GM12864 (cell line): ENCODE measurements around the gene MYMK.

Experiments
- DNase-seq: peaks from one replicate; pipeline ENCODE4 v3.0.0-alpha.2; 2011; ENCODE audit warnings: low read depth
- H3K4me3 ChIP-seq: 2 replicates; pipeline ENCODE4 v1.5.1; 2011; ENCODE audit warnings: mild to moderate bottlenecking, low read depth, low read length, control low read depth
- TF ChIP-seq, protein P1 (sequence below): IDR thresholded peaks from 2 replicates; pipeline ENCODE4 v1.5.1; 2011; ENCODE audit warnings: low read depth, mild to moderate bottlenecking, moderate library complexity, low read length, control low read depth, inconsistent platforms; ENCODE audit errors: missing control alignments

Gene MYMK

GRCh38 chr9:133518200-133518599, 6.6 kb downstream of the MYMK start:
- no peak for DNase-seq
- TF ChIP-seq, protein P1, sequence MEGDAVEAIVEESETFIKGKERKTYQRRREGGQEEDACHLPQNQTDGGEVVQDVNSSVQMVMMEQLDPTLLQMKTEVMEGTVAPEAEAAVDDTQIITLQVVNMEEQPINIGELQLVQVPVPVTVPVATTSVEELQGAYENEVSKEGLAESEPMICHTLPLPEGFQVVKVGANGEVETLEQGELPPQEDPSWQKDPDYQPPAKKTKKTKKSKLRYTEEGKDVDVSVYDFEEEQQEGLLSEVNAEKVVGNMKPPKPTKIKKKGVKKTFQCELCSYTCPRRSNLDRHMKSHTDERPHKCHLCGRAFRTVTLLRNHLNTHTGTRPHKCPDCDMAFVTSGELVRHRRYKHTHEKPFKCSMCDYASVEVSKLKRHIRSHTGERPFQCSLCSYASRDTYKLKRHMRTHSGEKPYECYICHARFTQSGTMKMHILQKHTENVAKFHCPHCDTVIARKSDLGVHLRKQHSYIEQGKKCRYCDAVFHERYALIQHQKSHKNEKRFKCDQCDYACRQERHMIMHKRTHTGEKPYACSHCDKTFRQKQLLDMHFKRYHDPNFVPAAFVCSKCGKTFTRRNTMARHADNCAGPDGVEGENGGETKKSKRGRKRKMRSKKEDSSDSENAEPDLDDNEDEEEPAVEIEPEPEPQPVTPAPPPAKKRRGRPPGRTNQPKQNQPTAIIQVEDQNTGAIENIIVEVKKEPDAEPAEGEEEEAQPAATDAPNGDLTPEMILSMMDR: no peak
- no peak overlapping the region for H3K4me3 ChIP-seq

DNA sequence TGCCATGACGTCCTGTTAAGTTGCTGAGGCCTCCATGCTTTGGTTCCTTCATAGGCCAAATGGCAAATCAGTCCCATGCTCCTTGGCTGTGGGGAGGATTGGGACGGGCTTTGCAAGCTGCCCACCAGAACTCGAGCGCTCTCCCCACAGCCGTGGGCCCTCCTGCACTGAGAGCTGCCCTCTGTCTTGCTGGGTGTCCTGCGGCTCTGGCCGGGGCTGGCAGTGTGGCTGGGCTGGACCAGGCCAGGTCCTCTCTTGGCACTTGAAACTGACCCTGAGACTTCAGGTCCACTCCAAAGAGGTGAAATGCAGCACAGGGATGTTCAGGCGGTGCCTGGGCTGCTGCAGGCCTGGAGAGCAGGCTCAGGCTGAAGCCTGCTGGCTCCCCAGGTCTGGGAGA, 7.0 kb downstream of the MYMK start:
- TF ChIP-seq, protein P1: no peak
- no peak for DNase-seq
- no peak overlapping the region for H3K4me3 ChIP-seq

DNA sequence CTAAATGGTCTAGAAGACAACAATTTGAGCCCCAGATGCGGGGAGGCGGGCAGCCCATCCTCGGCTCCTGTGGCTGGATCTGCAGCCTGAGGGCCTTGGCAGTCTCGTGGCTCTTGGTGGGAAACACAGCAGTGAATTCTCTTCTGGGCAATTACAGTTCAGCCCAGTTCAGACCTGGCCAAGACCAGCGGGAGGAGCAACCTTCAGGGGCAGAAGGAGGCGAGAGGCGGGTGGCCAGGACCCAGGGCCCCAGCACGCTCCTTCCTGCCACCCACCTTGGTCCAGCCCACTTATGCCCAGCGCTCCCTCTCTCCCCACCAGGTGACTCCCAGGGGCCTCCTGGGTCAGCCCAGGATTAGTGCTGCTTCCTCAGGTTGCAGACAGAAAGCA, 7.8 kb downstream of the MYMK start:
- TF ChIP-seq, protein P1: no peak
- H3K4me3 ChIP-seq: no peak overlapping the region
- no peak for DNase-seq

GRCh38 chr9:133516256-133516960, 8.4 kb downstream of the MYMK start:
- DNase-seq: no peak
- TF ChIP-seq, protein P1: no peak
- no peak overlapping the region for H3K4me3 ChIP-seq

GRCh38 chr9:133515615-133516255, 9.0 kb downstream of the MYMK start:
- TF ChIP-seq, protein P1: no peak
- no peak for DNase-seq
- no peak overlapping the region for H3K4me3 ChIP-seq

DNA sequence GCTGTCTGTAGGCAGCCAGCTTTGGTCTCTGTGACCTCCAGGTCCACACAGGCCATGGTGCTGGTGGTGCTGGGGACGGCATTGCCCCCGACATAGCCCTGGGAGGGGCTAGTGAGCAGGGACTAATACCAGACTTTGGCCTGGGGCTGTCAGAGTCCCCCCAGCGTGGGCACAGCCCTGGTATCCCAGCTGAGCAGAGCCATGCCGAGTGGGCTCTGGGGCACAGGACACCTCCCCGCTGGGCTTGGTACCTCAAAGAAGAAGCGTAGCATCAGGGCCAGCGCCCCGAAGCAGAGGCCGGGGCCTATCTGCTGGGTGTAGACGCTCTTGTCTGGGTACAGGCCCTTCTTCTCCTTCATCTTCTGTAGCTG, 9.5 kb downstream of the MYMK start:
- no peak overlapping the region for H3K4me3 ChIP-seq
- no peak for DNase-seq
- TF ChIP-seq, protein P1: no peak
